GM19351 (cell line): ENCODE results near the gene TCF19.
"Not testable (repeated sequence)": the region's sequence is repeated elsewhere in the genome, so short reads cannot be mapped to it uniquely, and the experiment has no call there.

Experiments
- ATAC-seq: cut with Tn5 transposase; IDR thresholded peaks from one replicate; pipeline ENCODE4 v1.9.1; 2021; ENCODE audit warnings: mild to moderate bottlenecking, moderate library complexity; ENCODE audit not compliant: unreplicated experiment

The TCF19 gene

DNA sequence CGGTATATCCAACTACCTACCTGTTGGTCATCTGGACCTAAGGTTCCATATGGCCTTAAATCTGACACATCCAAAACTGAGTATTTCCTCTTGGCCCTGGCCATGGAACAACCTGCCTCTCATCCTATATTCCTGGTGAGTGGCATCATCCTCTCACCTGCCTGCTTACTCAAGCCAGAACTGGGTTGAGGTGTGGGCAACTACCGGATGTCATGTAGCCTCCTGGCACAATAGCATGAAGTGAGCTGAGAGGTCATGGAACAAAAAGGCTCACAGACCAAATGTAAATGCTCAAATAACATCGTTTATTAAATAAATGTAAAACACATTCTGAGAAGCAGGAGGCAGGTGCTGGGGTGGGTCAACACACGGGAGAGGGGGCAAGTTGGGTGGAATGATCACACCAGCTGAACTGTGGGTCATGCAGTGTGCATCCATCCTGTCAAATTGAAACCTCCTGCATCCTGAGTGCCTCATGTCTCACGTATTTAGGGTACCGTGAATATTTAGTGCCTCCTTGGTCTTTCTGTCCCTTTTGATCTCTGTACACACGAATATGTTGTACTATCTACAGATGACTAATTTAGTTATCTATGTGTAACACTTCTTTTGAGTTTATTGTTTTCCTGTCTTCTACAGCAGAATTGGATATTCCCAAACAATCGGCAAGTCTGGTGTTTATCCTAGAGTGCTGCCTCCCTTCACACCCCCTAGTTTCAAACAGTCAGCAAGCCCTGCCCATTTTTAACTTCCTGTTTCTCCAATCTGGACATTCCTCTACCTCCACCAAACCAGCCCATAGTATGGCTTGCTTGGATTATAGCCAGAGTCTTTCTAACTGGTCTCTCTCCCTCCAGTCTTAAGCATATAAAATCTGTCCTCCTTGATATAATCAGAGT, 20.0 kb downstream of the TCF19 start:
- ATAC-seq = no peak

DNA sequence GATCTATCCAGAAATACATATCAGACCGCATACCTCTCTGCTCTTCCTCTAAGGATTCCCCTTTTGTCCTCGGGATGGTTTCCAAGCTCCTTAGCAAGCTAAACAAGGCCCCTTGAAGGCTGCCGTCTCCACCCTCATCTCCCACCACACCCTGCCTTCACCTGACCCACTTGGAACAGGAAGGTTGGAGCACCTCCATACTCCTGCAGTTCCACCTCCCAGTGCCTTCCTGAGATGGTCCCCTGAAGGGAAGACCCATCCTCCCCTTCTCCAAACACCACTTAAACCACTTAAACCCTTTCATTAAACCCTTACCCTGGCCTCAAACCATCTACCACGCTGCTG, 20.6 kb downstream of the TCF19 start:
- ATAC-seq = no peak

- ATAC-seq = no peak
These were observed 21.5 kb downstream of the TCF19 start for GRCh38 chr6:31179896-31180295.

- ATAC-seq = no peak
These were observed 22.1 kb downstream of the TCF19 start for GRCh38 chr6:31180500-31180899.

DNA sequence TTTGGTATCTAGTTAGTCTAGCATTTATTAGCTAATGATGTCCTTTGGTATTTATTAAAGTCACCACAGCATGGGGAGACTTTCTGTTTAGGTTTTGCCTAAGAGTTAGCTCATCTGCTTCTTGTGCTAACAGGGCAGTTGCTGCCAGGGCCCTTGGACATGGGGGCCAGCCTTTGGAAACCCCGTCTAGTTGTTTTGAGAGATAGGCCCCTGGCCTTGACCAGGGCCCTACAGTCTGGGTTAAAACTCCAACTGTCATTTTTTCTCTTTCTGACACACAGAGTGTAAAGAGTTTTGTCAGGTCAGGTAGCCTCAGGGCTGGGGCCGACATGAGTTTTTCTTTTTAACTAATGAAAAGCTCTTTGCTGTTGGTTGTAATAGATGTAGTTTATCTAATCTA, 24.9 kb downstream of the TCF19 start:
- not testable (repeated sequence) for ATAC-seq

- not testable (repeated sequence) for ATAC-seq
These were observed 25.5 kb downstream of the TCF19 start for GRCh38 chr6:31183859-31184258.

DNA sequence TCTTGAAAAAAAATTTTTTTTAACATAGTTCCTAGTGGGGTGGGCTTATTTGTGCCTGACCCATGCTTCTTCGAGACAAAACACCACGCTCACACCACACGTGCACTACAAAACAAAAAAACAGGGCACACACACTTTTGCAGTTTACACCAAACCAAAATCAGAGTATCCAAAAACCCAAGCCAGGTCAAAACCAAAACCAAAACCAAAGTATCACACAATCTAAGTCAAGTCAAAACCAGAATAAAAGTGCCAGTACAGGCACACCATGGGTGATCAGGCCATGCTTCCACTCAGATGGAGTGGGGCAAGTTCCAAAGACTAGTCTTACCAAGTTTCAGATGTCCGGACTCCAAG, 27.3 kb downstream of the TCF19 start:
- ATAC-seq = not testable (repeated sequence)

DNA sequence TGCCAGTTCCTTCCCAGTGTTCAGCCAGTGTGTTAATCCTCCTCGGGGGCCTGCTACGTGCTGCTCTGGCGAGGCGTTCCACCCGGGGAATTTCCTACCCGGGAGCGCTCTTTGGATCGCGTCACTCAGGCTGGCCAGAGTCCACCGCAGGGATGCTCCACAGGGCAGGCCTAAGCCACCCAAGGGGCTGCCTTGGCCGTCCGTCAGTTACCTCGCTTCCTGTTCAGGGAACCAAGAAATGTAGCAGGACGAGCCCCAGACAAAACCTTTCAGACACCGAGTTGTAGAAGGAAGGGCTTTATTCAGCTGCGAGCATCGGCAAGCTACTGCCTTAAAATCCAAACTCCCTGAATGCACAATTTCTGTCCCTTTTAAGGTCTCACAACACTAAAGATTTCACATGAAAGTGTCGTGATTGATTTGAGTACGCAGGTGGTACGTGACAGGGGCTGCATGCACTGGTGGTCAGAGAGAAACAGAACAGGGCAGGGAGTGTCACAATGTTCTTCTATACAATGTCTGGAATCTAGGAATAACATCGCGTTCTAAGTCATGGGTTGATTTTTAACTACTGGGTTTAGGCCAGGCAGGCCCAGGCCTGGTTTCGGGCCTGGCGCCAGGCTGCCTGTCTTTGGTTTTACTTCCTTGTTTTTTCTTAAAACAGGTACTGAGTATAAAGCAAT, 27.8 kb downstream of the TCF19 start:
- ATAC-seq = no peak

DNA sequence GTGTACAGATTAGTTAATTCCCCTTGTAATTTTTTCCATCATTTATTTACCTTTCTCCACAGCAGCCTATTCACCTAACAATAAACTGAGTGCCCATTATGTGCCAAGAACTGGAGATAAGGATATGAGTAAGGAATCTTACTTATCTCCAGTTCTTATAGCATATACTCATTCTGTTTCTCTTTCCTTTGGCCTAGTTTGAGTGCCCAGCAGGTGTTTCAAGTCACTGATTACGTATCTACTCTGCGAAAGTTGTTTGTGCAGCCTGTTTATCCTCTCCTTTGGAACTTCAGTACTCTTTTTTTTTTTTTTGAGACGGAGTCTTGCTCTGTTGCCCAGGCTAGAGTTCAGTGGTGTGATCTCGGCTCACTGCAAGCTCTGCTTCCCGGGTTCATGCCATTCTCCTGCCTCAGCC, 29.4 kb downstream of the TCF19 start:
- ATAC-seq = no peak

GRCh38 chr6:31189223-31189622, 30.8 kb downstream of the TCF19 start:
- not testable (repeated sequence) for ATAC-seq

GRCh38 chr6:31190488-31190887, 32.1 kb downstream of the TCF19 start:
- no peak for ATAC-seq

- ATAC-seq = not testable (repeated sequence)
These were observed 34.2 kb downstream of the TCF19 start for GRCh38 chr6:31192431-31193105.

DNA sequence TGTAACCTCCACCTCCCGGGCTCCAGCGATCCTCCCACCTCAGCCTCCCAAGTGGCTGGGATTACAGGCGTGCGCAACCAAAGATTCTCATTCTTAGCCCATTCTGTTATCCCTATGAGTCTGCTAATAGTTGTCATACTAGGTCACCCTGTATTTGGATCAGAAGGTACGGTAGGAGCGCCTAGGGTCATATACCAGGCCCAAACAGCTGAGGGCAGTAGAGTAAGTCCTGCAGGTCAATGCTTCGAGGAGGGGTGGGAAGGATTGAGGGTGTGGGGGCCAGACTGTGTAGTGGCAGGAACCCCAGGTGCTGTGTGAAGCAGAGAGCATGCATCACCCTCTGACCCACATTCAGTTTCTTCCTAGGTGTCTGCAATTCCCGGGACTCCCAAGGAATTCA, 34.8 kb downstream of the TCF19 start:
- no peak for ATAC-seq

DNA sequence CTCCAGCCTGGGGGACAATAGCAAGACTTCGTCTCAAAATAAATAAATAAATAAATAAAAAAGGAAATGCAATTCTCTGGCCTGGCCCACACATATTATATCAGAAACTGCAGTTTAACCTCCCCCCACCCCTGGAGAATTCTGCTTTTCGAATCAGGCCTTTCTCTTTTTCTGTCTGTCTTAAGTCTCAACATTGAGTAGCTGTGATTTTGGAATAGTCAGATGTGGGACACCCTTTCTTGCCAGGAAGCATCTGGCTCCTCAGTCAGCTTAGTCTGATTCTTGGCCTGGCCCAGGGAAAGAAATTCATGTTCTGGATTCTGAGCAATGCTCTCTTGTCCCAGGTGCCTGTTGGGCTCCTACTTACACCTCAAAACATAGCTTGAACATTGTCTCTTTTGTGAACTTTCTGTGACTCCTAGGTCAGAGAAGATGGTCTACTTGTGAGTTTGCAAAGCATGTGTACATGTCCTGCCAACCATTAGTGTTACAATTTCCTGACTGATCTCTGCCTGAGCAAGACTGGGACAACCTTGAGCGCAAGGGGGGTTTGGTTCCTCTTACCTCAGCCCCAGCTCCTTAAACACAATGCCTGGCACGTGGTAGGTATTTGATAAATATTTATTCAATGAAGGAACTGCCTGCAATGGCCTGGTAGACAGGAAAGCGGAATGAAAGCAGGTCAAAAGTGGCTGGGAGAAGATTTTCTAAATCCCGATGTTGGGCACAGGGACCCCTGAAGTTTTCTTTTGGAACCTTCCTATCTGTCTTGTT, 35.9 kb downstream of the TCF19 start:
- no peak for ATAC-seq

- ATAC-seq = not testable (repeated sequence)
These were observed 37.1 kb downstream of the TCF19 start for GRCh38 chr6:31195308-31195979.

GRCh38 chr6:31196251-31197022, 38.0 kb downstream of the TCF19 start:
- not testable (repeated sequence) for ATAC-seq

DNA sequence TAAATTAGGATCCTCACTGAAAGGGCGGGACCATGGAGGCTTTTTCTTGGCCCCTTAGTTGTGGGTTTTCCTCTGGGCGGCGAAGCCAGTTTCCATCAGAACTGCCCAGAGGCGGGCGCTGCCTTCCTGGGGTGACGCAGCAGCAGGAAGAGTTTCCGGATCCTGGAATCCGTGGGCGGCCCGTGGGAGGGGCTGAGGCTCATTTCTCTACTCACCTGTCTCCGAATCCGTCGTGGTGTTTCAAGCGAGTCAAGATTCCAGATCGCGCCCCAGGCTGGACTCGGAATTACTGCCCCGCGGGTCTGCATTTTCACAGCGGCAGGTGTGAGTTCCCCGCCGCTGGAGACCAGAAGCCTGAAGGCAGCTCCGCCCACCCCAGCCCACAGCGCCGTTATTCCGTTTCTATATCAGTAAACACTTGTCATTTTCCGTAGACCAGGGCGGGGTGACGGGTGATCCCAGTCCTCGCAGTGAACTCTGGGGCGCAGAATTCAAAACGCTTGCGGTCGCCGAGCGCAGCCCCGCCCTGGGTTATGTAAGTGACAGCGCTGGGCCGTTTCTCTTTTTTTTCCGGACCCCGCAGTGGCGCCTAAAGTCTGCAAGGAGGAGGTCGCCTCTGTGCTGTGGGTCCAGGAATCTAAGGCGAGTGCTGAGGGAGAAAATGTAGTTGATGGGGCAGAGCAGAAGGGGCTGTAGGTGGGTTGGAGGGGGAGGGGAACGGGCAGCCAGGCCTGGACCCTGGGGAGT, 39.3 kb downstream of the TCF19 start:
- ATAC-seq = peak; percentile 70

DNA sequence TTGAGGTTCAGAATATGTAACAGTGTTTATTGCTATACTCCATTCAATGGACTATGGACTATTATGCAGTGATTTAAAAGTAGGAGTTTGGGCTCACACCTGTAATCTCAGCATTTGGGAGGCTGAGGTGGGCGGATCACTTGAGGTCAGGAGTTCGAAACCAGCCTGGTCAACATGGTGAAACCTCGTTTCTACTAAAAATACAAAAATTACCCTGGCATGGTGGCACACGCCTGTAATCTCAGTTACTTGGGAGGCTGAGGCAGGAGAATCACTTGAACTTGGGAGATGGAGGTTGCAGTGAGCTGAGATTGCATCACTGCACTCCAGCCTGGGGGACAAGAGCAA, 40.7 kb downstream of the TCF19 start:
- not testable (repeated sequence) for ATAC-seq
